Mesenchymal stem cell (in vitro differentiated cells and primary cell): Measurements from ENCODE around the gene ARHGAP24.

Experiments
- DNase-seq: peaks from one replicate; pipeline ENCODE4 v3.0.0-alpha.2; 2013
- H2AFZ ChIP-seq: one replicate; pipeline ENCODE4 v1.6.1; 2013; ENCODE audit warnings: low read depth, mild to moderate bottlenecking, control low read depth, inconsistent platforms, low read length, moderate library complexity
- H2AK5ac ChIP-seq: 2 replicates; pipeline ENCODE4 v1.6.1; 2013; ENCODE audit warnings: low read length, moderate library complexity, mild to moderate bottlenecking, inconsistent platforms; ENCODE audit not compliant: severe bottlenecking
- H2BK120ac ChIP-seq: one replicate; pipeline ENCODE4 v1.6.1; 2013; ENCODE audit warnings: low read depth, mild to moderate bottlenecking, inconsistent platforms, low read length, moderate library complexity
- H2BK12ac ChIP-seq, 2 experiments: one replicate each; pipeline ENCODE4 v1.6.1; 2013; ENCODE audit warnings: inconsistent platforms in 2 of 2, low read length in 2 of 2, mild to moderate bottlenecking in 2 of 2, moderate library complexity in 2 of 2, control low read depth in 1 of 2
- H2BK15ac ChIP-seq: one replicate; pipeline ENCODE4 v1.6.1; 2013; ENCODE audit warnings: mild to moderate bottlenecking, low read depth, inconsistent platforms; ENCODE audit not compliant: poor library complexity, severe bottlenecking
- H2BK5ac ChIP-seq: 2 replicates; pipeline ENCODE4 v1.6.1; 2013; ENCODE audit warnings: low read depth, mild to moderate bottlenecking, low read length, control low read depth, inconsistent platforms; ENCODE audit not compliant: poor library complexity, severe bottlenecking
- H3K14ac ChIP-seq, 2 experiments: one replicate each; pipeline ENCODE4 v1.6.1; 2013; ENCODE audit warnings: inconsistent platforms in 2 of 2, low read length in 2 of 2, control low read depth in 1 of 2, mild to moderate bottlenecking in 1 of 2, moderate library complexity in 1 of 2
- H3K18ac ChIP-seq, 2 experiments: one replicate each; pipeline ENCODE4 v1.6.1; 2013; ENCODE audit warnings: inconsistent platforms in 2 of 2, low read length in 2 of 2, control low read depth in 1 of 2, low read depth in 1 of 2, mild to moderate bottlenecking in 1 of 2
- H3K23ac ChIP-seq, 2 experiments: one replicate each; pipeline ENCODE4 v1.6.1; 2013; ENCODE audit warnings: inconsistent platforms in 2 of 2, low read length in 2 of 2, mild to moderate bottlenecking in 2 of 2, moderate library complexity in 2 of 2, control low read depth in 1 of 2
- H3K27ac ChIP-seq: 2 replicates; pipeline ENCODE4 v1.5.1; 2013; ENCODE audit warnings: mild to moderate bottlenecking, moderate library complexity, low read length, control low read depth, inconsistent platforms; ENCODE audit not compliant: poor library complexity, severe bottlenecking
- H3K27me3 ChIP-seq, 2 experiments: 2 replicates each; pipeline versions ENCODE4 v1.6.1 to v1.7.0; 2013; ENCODE audit warnings: low read length in 2 of 2, mild to moderate bottlenecking in 2 of 2, moderate library complexity in 2 of 2, control low read depth in 1 of 2, inconsistent platforms in 1 of 2; ENCODE audit not compliant: control insufficient read depth in 1 of 2, insufficient read depth in 1 of 2
- H3K36me3 ChIP-seq, 2 experiments: 2 replicates each; pipeline versions ENCODE4 v1.6.1 to v1.7.0; 2013; ENCODE audit warnings: low read length in 2 of 2, control low read depth in 1 of 2, inconsistent platforms in 1 of 2, low read depth in 1 of 2, mild to moderate bottlenecking in 1 of 2; ENCODE audit not compliant: insufficient read depth in 2 of 2, control insufficient read depth in 1 of 2
- H3K4ac ChIP-seq, 2 experiments: one replicate each; pipeline ENCODE4 v1.6.1; 2013; ENCODE audit warnings: inconsistent platforms in 2 of 2, low read length in 2 of 2, mild to moderate bottlenecking in 2 of 2, moderate library complexity in 2 of 2, control low read depth in 1 of 2, low read depth in 1 of 2
- H3K4me1 ChIP-seq: 2 replicates; pipeline ENCODE4 v1.6.1; 2013; ENCODE audit warnings: low read depth, low read length, control low read depth; ENCODE audit not compliant: control insufficient read depth, insufficient read depth
- H3K4me2 ChIP-seq: 2 replicates; pipeline ENCODE4 v1.6.1; 2013; ENCODE audit warnings: low read length, mild to moderate bottlenecking, inconsistent platforms; ENCODE audit not compliant: poor library complexity, severe bottlenecking
- H3K4me3 ChIP-seq, 2 experiments: 2 replicates each; pipeline versions ENCODE4 v1.5.1 to v1.7.0; 2013; ENCODE audit warnings: low read length in 2 of 2, mild to moderate bottlenecking in 2 of 2, control low read depth in 1 of 2, low read depth in 1 of 2; ENCODE audit not compliant: insufficient read depth in 1 of 2
- H3K79me1 ChIP-seq: replicated peaks from 2 replicates; pipeline ENCODE4 v1.6.1; 2013; ENCODE audit warnings: mild to moderate bottlenecking, control low read depth, low read length, inconsistent platforms; ENCODE audit not compliant: poor library complexity, severe bottlenecking
- H3K9ac ChIP-seq: 2 replicates; pipeline ENCODE4 v1.7.0; 2013; ENCODE audit warnings: mild to moderate bottlenecking, low read length, moderate library complexity
- H3K9me3 ChIP-seq: 2 replicates; pipeline ENCODE4 v1.7.0; 2013; ENCODE audit warnings: mild to moderate bottlenecking, low read length; ENCODE audit not compliant: control insufficient read depth
- H4K8ac ChIP-seq: one replicate; pipeline ENCODE4 v1.6.1; 2013; ENCODE audit warnings: inconsistent platforms, mild to moderate bottlenecking, low read length, moderate library complexity
- H4K91ac ChIP-seq: one replicate; pipeline ENCODE4 v1.6.1; 2013; ENCODE audit warnings: mild to moderate bottlenecking, low read length, inconsistent platforms
- WGBS: methylation state at CpG from one replicate; pipeline ENCODE4 v1.1.7; 2013; ENCODE audit warnings: mixed read lengths; 5-methylcytosine and 5-hydroxymethylcytosine counted together

Gene ARHGAP24

DNA sequence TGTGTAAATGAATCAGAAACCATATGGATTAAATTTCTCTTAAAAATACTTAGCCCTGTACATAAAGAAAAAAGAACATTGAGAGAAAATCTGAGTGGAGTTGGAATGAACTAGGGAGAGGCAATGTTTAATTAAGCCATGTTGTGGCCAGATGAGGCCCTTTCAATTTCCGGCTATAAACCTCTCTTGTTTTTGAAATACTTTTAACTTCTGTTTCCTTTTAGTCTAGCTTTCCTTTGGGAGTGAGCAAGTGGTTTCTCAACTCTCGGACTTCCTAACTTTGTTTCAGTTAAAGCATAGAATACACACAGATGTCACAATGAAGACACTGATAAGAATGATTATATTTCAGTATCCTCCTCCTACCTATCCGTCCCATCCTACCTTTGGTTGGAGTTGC, 197.2 kb downstream of the ARHGAP24 start:
- Histone ChIP-seq H3K36me3 (peaks cover 0 to 3% of the 10 kb centered on the region in 2 experiments), H2BK12ac (no peak overlapping the region)

DNA sequence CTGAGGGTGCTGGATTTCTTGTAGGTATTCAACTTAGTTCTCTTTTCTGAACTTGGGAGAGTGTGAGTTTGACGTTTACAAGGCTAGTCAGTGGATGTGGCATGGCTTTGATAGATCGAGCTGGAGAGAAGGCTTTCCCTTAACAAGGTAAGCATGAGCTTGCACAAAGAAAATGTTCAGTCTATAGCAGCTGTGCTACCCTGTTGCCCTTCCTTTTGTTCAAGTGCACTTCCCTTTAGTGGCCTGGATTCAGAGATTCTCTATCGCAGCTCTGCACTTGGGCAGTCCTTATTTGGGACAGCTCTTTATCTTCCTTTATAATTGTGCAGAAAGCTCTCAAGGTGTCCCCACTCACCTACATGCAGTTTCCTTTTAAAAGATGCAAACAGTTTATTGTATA, 198.0 kb downstream of the ARHGAP24 start:
- H2BK15ac ChIP-seq = no peak overlapping the region
- H3K4me2 ChIP-seq = no peak overlapping the region
- no peak overlapping the region for H3K4ac ChIP-seq
- no peak overlapping the region for H2BK12ac ChIP-seq
- H2BK5ac ChIP-seq = no peak overlapping the region
- no peak overlapping the region for H3K14ac ChIP-seq
- peak overlapping the region in 1 of 2 experiments; percentile 44 for H3K4me3 ChIP-seq
- H4K91ac ChIP-seq = no peak overlapping the region
- no peaks in the 10 kb centered on the region for H3K9me3 ChIP-seq
- no peak overlapping the region for H3K23ac ChIP-seq
- H2AFZ ChIP-seq = no peak overlapping the region
- H3K9ac ChIP-seq = peak overlapping the region; percentile 69
- no peak overlapping the region for H2BK120ac ChIP-seq
- no peak for DNase-seq
- H3K27ac ChIP-seq = no peak overlapping the region
- H3K18ac ChIP-seq = no peak overlapping the region
- no peaks in the 10 kb centered on the region for H3K27me3 ChIP-seq
- no peaks in the 10 kb centered on the region for H3K79me1 ChIP-seq
- H3K36me3 ChIP-seq = peaks cover 0 to 3% of the 10 kb centered on the region in 2 experiments
- H2AK5ac ChIP-seq = no peak overlapping the region
- no peak overlapping the region for H4K8ac ChIP-seq
- WGBS = 74% methylated on average over 3 of the region's 3 CpGs
- H3K4me1 ChIP-seq = no peaks in the 10 kb centered on the region

More for the DNA sequence above, 197.2 kb downstream of the ARHGAP24 start:
- Histone ChIP-seq H3K4ac (no peak overlapping the region), H3K14ac (no peak overlapping the region), H4K8ac (no peak overlapping the region), H4K91ac (no peak overlapping the region), H2BK5ac (no peak overlapping the region), H3K4me2 (no peak overlapping the region), H3K23ac (no peak overlapping the region), H2BK15ac (no peak overlapping the region), H3K27ac (no peak overlapping the region), H3K27me3 (no peaks in the 10 kb centered on the region), H2AFZ (no peak overlapping the region), H3K79me1 (no peaks in the 10 kb centered on the region), H3K18ac (no peak overlapping the region), H3K9me3 (no peaks in the 10 kb centered on the region), H2BK120ac (no peak overlapping the region), H2AK5ac (no peak overlapping the region), H3K9ac (peak overlapping the region; percentile 69), H3K4me1 (no peaks in the 10 kb centered on the region), H3K4me3 (peak overlapping the region in 1 of 2 experiments; percentile 44)
- DNase-seq = no peak
- WGBS = 92% methylated on average over 2 of the region's 3 CpGs

DNA sequence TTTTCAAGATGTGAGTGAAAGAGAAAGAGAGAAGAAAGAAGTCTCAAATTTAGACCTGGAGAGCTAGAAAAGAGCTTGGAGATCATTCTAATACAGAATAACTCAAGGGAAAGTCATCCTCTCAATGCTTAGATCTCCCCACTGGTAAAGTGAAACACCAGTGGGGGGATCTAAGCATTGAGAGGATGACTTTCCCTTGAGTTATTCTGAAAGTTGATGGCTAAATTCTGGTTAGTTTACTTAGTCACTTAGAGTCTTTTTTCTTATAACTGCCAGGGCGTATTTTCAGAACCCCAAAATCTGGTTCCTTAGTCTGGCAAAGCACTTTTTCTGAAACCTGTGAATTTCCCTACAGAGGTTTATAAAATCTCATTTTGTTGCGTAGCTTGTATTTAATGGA, 198.6 kb downstream of the ARHGAP24 start:
- Histone ChIP-seq H3K4me3 (no peak overlapping the region), H3K9ac (no peak overlapping the region), H4K91ac (no peak overlapping the region), H3K23ac (no peak overlapping the region), H2BK5ac (no peak overlapping the region), H3K79me1 (no peaks in the 10 kb centered on the region), H3K4me2 (no peak overlapping the region), H3K27ac (no peak overlapping the region), H3K9me3 (no peaks in the 10 kb centered on the region), H3K27me3 (no peaks in the 10 kb centered on the region), H3K4me1 (no peaks in the 10 kb centered on the region), H3K14ac (no peak overlapping the region), H2BK15ac (no peak overlapping the region), H3K18ac (no peak overlapping the region), H2AFZ (no peak overlapping the region), H2AK5ac (no peak overlapping the region), H3K36me3 (peaks cover 0 to 3% of the 10 kb centered on the region in 2 experiments), H2BK12ac (no peak overlapping the region), H4K8ac (no peak overlapping the region), H3K4ac (no peak overlapping the region), H2BK120ac (no peak overlapping the region)
- no peak for DNase-seq
- 90% methylated on average over 1 of the region's 2 CpGs for WGBS

DNA sequence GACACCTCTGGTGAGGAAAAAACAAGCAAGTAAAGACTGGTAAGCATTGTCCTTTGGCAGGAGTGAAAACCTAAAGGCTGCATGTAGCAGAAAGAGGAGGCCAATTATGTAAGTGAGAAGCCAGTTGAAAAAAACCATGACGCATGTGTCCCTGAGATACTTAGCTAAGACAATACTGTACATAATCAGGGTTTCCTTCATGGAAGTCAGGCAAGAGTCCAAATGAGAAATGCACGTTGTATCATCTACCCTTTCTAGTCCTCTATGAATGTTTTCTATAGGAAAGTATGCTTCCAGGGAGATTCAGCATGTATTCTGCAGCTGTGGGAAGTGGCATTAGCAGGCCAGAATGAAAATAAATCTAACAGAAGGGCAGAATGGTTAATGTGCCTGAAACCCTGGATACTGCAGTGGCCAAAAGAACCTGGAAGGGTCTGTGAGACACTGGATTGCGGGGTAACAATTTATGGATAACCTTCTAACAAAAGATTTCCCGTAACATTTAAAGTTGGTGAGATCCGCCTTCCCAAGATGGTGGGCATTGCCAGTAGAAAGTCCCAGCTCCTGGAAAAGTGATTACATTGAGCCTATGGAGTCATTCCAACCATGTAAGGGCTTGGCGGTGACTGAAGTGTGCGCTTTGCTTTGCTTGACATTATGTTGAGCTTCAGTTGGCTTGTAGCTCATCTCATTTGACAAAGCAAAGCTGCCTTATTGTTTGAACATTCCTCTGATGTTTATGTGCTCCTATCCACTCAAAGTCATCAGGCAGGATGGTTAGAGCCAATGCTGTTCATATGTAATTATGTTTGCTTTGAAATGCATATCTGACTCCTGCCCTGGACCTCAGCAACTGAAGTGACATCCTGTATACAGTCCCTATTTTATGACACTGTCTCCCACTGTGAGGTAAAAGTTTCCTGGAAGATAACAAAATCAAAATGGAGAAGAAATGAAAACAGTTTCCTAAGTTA, 200.4 kb downstream of the ARHGAP24 start:
- Histone ChIP-seq H3K18ac (no peak overlapping the region), H3K4me1 (no peaks in the 10 kb centered on the region), H3K4me3 (no peak overlapping the region), H2BK12ac (no peak overlapping the region), H3K79me1 (no peaks in the 10 kb centered on the region), H4K8ac (no peak overlapping the region), H2BK5ac (no peak overlapping the region), H2BK120ac (no peak overlapping the region), H3K9ac (no peak overlapping the region), H4K91ac (no peak overlapping the region), H3K14ac (no peak overlapping the region), H3K9me3 (no peaks in the 10 kb centered on the region), H3K27me3 (no peaks in the 10 kb centered on the region), H2AK5ac (no peak overlapping the region), H2BK15ac (no peak overlapping the region), H3K23ac (no peak overlapping the region), H3K27ac (no peak overlapping the region), H3K4ac (no peak overlapping the region), H2AFZ (no peak overlapping the region), H3K36me3 (peaks cover 0 to 7% of the 10 kb centered on the region in 2 experiments), H3K4me2 (no peak overlapping the region)
- 98% methylated on average over 6 of the region's 7 CpGs for WGBS
- DNase-seq = no peak
